IMR-90 (cell line): Measurements from ENCODE around the gene PDLIM5. TPM values are rescaled to one million over a fixed set of nuclear protein-coding genes. Genes with fewer than 3 reads are reported as not detected.

Experiments used
- ATAC-seq: fragments of 200-7000 bp; cut with Tn5 transposase; 2 replicates; pipeline ENCODE4 v1.9.1; 2020; ENCODE audit warnings: low read depth, mild to moderate bottlenecking, moderate library complexity
- BruUV-seq: library from RNA; stranded (reverse); fragments of 400-500 nt; replicated peaks from 2 replicates; lab custom pipeline; 2021; lab: Mats Ljungman, UMichigan
- CTCF ChIA-PET: fragments of 300-600 bp; formaldehyde crosslinking; extraction: SDS; loops from one replicate; lab custom pipeline; 2021; ENCODE audit warnings: antibody characterized with exemption; lab: Yijun Ruan, JAX
- POLR2A ChIA-PET: fragments of 300-600 bp; sonication (Branson Sonifier 250); formaldehyde crosslinking; loops from one replicate; lab custom pipeline; 2022; ENCODE audit warnings: antibody characterized with exemption; ENCODE audit not compliant: unreplicated experiment; lab: Charles Lee
- DNase-seq: peaks from one replicate; pipeline ENCODE4 v3.0.0; 2013
- H2AFZ ChIP-seq: replicated peaks from 2 replicates; pipeline ENCODE3; 2013; ENCODE audit warnings: low read length, mild to moderate bottlenecking; ENCODE audit not compliant: poor library complexity
- H2AK5ac ChIP-seq: 2 replicates; pipeline ENCODE4 v1.6.1; 2013; ENCODE audit warnings: low read depth, low read length, inconsistent platforms
- H2AK9ac ChIP-seq: replicated peaks from 2 replicates; pipeline ENCODE3; 2013; ENCODE audit warnings: mild to moderate bottlenecking, low read depth, low read length, moderate library complexity; ENCODE audit not compliant: poor library complexity
- H2BK120ac ChIP-seq: 2 replicates; pipeline ENCODE4 v1.6.1; 2013; ENCODE audit warnings: low read depth, low read length, inconsistent platforms
- H2BK15ac ChIP-seq: 3 replicates; pipeline ENCODE4 v1.6.1; 2013; ENCODE audit warnings: low read depth, low read length, inconsistent platforms
- H2BK20ac ChIP-seq: 2 replicates; pipeline ENCODE4 v1.6.1; 2013; ENCODE audit warnings: low read depth, mild to moderate bottlenecking, inconsistent platforms, low read length, moderate library complexity
- H2BK5ac ChIP-seq: 2 replicates; pipeline ENCODE4 v1.6.1; 2013; ENCODE audit warnings: mild to moderate bottlenecking, low read depth, low read length, inconsistent platforms; ENCODE audit not compliant: poor library complexity, severe bottlenecking
- H3K14ac ChIP-seq: replicated peaks from 2 replicates; pipeline ENCODE4 v1.6.1; 2013; ENCODE audit warnings: low read depth, low read length, inconsistent platforms
- H3K18ac ChIP-seq: 2 replicates; pipeline ENCODE4 v1.6.1; 2013; ENCODE audit warnings: low read depth, low read length, control low read depth
- H3K23ac ChIP-seq: 2 replicates; pipeline ENCODE4 v1.6.1; 2013; ENCODE audit warnings: low read depth, low read length, inconsistent platforms
- H3K27ac ChIP-seq: 2 replicates; pipeline ENCODE4 v1.5.1; 2013; ENCODE audit warnings: mild to moderate bottlenecking, control low read depth, low read length; ENCODE audit not compliant: insufficient read depth
- H3K27me3 ChIP-seq: 2 replicates; pipeline ENCODE4 v1.6.1; 2013; ENCODE audit warnings: low read length; ENCODE audit not compliant: control insufficient read depth, insufficient read depth
- H3K36me3 ChIP-seq: 2 replicates; pipeline ENCODE4 v1.6.1; 2013; ENCODE audit warnings: low read length, mixed read lengths; ENCODE audit not compliant: control insufficient read depth, insufficient read depth
- H3K4ac ChIP-seq: 2 replicates; pipeline ENCODE4 v1.6.1; 2013; ENCODE audit warnings: low read depth, low read length, inconsistent platforms
- H3K4me1 ChIP-seq: 2 replicates; pipeline ENCODE4 v1.6.1; 2013; ENCODE audit warnings: low read length, mixed read lengths; ENCODE audit not compliant: control insufficient read depth, insufficient read depth
- H3K4me2 ChIP-seq: 2 replicates; pipeline ENCODE4 v1.6.1; 2013; ENCODE audit warnings: low read depth, mild to moderate bottlenecking, control low read depth, low read length, moderate library complexity
- H3K4me3 ChIP-seq: 2 replicates; pipeline ENCODE4 v1.5.1; 2013; ENCODE audit warnings: low read depth, mild to moderate bottlenecking, control low read depth, low read length, moderate library complexity; ENCODE audit not compliant: insufficient read depth
- H3K56ac ChIP-seq: 2 replicates; pipeline ENCODE4 v1.6.1; 2013; ENCODE audit warnings: low read length, inconsistent platforms; ENCODE audit not compliant: insufficient read depth; ENCODE audit errors: extremely low read depth
- H3K79me1 ChIP-seq, 2 experiments: 2 replicates each; pipeline ENCODE4 v1.6.1; 2013; ENCODE audit warnings: low read length in 2 of 2, inconsistent platforms in 1 of 2, low read depth in 1 of 2
- H3K9ac ChIP-seq: 2 replicates; pipeline ENCODE4 v1.6.1; 2013; ENCODE audit warnings: low read depth, low read length, control low read depth
- H3K9me1 ChIP-seq: 2 replicates; pipeline ENCODE4 v1.6.1; 2013; ENCODE audit warnings: low read length, inconsistent platforms; ENCODE audit not compliant: insufficient read depth
- H3K9me3 ChIP-seq: 2 replicates; pipeline ENCODE4 v1.6.1; 2013; ENCODE audit warnings: low read length; ENCODE audit not compliant: control insufficient read depth, insufficient read depth
- H4K20me1 ChIP-seq: 2 replicates; pipeline ENCODE4 v1.6.1; 2013; ENCODE audit warnings: low read length, inconsistent platforms; ENCODE audit not compliant: insufficient read depth
- H4K5ac ChIP-seq: 2 replicates; pipeline ENCODE4 v1.6.1; 2013; ENCODE audit warnings: mild to moderate bottlenecking, low read depth, low read length, control low read depth
- H4K8ac ChIP-seq, 2 experiments: 2 replicates each; pipeline ENCODE4 v1.6.1; 2013; ENCODE audit warnings: low read depth in 2 of 2, low read length in 2 of 2, control low read depth in 1 of 2, inconsistent platforms in 1 of 2
- H4K91ac ChIP-seq: 2 replicates; pipeline ENCODE4 v1.6.1; 2013; ENCODE audit warnings: low read depth, low read length, inconsistent platforms; ENCODE audit not compliant: insufficient read depth
- BHLHE40 ChIP-seq: fragments of 150-350 bp; IDR thresholded peaks from 2 replicates; pipeline ENCODE4 v1.6.1; 2016; ENCODE audit warnings: mild to moderate bottlenecking, low read depth, low read length
- CEBPB ChIP-seq: IDR thresholded peaks from 2 replicates; pipeline ENCODE4 v1.6.1; 2012; ENCODE audit warnings: low read depth, low read length, improper control_type of control experiment
- CHD1 ChIP-seq: IDR thresholded peaks from 2 replicates; pipeline ENCODE4 v1.6.1; 2012; ENCODE audit warnings: low read depth, low read length, improper control_type of control experiment
- CTCF ChIP-seq: conservative IDR thresholded peaks from 2 replicates; pipeline ENCODE4 v1.5.1; 2012; ENCODE audit warnings: mild to moderate bottlenecking, low read depth, low read length, improper control_type of control experiment
- FOS ChIP-seq: fragments of 150-350 bp; IDR thresholded peaks from 2 replicates; pipeline ENCODE4 v1.6.1; 2016; ENCODE audit warnings: low read depth, low read length
- MAFK ChIP-seq: IDR thresholded peaks from 2 replicates; pipeline ENCODE4 v1.6.1; 2012; ENCODE audit warnings: low read depth, low read length, improper control_type of control experiment
- MAZ ChIP-seq: IDR thresholded peaks from 2 replicates; pipeline ENCODE4 v1.6.1; 2012; ENCODE audit warnings: low read depth, mild to moderate bottlenecking, low read length, improper control_type of control experiment, moderate library complexity, borderline replicate concordance
- MXI1 ChIP-seq: IDR thresholded peaks from 2 replicates; pipeline ENCODE4 v1.6.1; 2012; ENCODE audit warnings: low read depth, mild to moderate bottlenecking, low read length, moderate library complexity, borderline replicate concordance
- NFE2L2 ChIP-seq: fragments of 150-350 bp; IDR thresholded peaks from 2 replicates; pipeline ENCODE4 v1.6.1; 2016; ENCODE audit warnings: low read depth, mild to moderate bottlenecking, low read length
- POLR2A ChIP-seq: IDR thresholded peaks from 2 replicates; pipeline ENCODE4 v1.6.1; 2012; ENCODE audit warnings: mild to moderate bottlenecking, low read depth, low read length
- RAD21 ChIP-seq: IDR thresholded peaks from 2 replicates; pipeline ENCODE4 v1.6.1; 2012; ENCODE audit warnings: low read length, improper control_type of control experiment
- RCOR1 ChIP-seq: IDR thresholded peaks from 2 replicates; pipeline ENCODE4 v1.6.1; 2012; ENCODE audit warnings: mild to moderate bottlenecking, low read length, improper control_type of control experiment; ENCODE audit not compliant: insufficient replicate concordance
- RFX5 ChIP-seq: IDR thresholded peaks from 2 replicates; pipeline ENCODE4 v1.8.0; 2012; ENCODE audit warnings: low read depth, mild to moderate bottlenecking, low read length, moderate library complexity
- SMC3 ChIP-seq: fragments of 150-350 bp; IDR thresholded peaks from 2 replicates; pipeline ENCODE4 v1.6.1; 2016; ENCODE audit warnings: low read depth, mild to moderate bottlenecking, antibody characterized with exemption, low read length, moderate library complexity
- USF2 ChIP-seq: fragments of 150-350 bp; IDR thresholded peaks from 2 replicates; pipeline ENCODE4 v1.6.1; 2017; ENCODE audit warnings: mild to moderate bottlenecking, antibody characterized with exemption, low read length, low read depth
- WGBS, 2 experiments: methylation state at CpG; one replicate each; pipeline versions ENCODE4 v1.1.5 to v1.1.7; 2013; ENCODE audit warnings: missing lambda C conversion rate in 2 of 2; ENCODE audit not compliant: insufficient read length in 1 of 2; ENCODE audit errors: extremely low coverage in 2 of 2; 5-methylcytosine and 5-hydroxymethylcytosine counted together
- dilution Hi-C: fragments of 300-500 bp; cut with HindIII; formaldehyde crosslinking; loops from one replicate; pipeline ENCODE4 v1.14.3; 2018; ENCODE audit warnings: low sequenced_read_pairs; ENCODE audit not compliant: unreplicated experiment
- in situ Hi-C: fragments of 300-500 bp; cut with MboI; formaldehyde crosslinking; loops from 3 replicates; pipeline ENCODE4 v1.14.3; 2019; ENCODE audit warnings: low sequenced_read_pairs, inconsistent platforms, mixed read lengths
- intact Hi-C: fragments of 100-400 bp; cut with micrococcal nuclease; formaldehyde crosslinking; loops from 2 replicates; pipeline ENCODE4 v1.10.0; 2022
- polyA plus RNA-seq, 3 experiments: library from polyadenylated mRNA; depleted of rRNA; stranded (reverse); fragments of >200 nt; gene quantifications; 2 replicates each; pipeline ENCODE4 v1.2.3, GENCODE V29; 2012; ENCODE audit warnings: low replicate concordance in 1 of 3
- total RNA-seq: library from RNA; depleted of rRNA; stranded (reverse); fragments of >200 nt; gene quantifications from 2 replicates; pipeline ENCODE4 v1.2.3, GENCODE V29; 2012
- TF ChIP-seq, protein P1 (sequence below): fragments of 150-350 bp; IDR thresholded peaks from 2 replicates; pipeline ENCODE4 v1.6.1; 2016; ENCODE audit warnings: low read depth, mild to moderate bottlenecking, low read length, moderate library complexity, borderline replicate concordance

The PDLIM5 gene
- total and polyA plus RNA-seq, 2 of the 4 experiments (the other 2 are of a cell fraction), result 96.5 to 188 TPM

DNA sequence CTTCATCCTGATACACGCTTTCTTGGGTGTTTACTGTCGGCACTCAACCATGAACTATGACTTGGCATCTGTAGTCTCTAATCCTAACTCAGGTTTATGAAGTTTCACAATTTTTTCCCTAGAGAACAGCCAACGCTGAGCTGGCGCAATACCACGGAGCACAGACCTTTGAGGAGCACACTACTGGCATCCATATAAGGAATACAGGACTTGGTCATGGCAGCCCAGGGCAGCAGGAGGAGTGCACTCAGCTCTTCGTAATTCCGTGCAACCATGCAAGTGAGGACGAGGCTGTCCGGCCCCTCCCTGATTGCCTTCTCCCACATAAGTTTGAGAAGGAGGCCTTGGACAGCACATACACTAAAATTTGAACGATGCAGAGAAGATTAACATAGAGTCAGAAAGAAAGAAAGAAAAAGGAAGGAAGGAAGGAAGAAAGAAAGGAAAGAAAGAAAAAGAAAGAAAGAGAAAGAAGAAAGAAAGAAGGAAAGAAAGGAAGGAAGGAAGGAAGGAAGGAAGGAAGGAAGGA lies 41.0 kb upstream of the PDLIM5 start:
- no peaks in the 10 kb centered on the region for H4K20me1 ChIP-seq
- no peak overlapping the region for H2AFZ ChIP-seq
- H4K91ac ChIP-seq, result no peak overlapping the region
- H3K4ac ChIP-seq, result no peak overlapping the region
- H3K9ac ChIP-seq, result no peak overlapping the region
- H2BK5ac ChIP-seq, result no peak overlapping the region
- peak overlapping the region; percentile 14; the same call in 1 of the 2 replicates for H2BK120ac ChIP-seq
- H3K36me3 ChIP-seq, result no peaks in the 10 kb centered on the region
- peaks cover 5% of the 10 kb centered on the region; the same call in 1 of the 2 replicates for H3K4me1 ChIP-seq
- H3K9me1 ChIP-seq, result no peaks in the 10 kb centered on the region; the same call in 1 of the 2 replicates
- DNase-seq, result no peak
- no peak overlapping the region for H3K56ac ChIP-seq
- dilution Hi-C loops, result no loop called here
- H3K14ac ChIP-seq, result 0 out of 2 replicates have a peak overlapping the region, but pooled peaks have one; percentile 17
- no peak overlapping the region for H3K18ac ChIP-seq
- H4K8ac ChIP-seq, result no peak overlapping the region
- ATAC-seq, result no peak
- 84% methylated on average over 2 of the region's 10 CpGs; no CpG with 5 or more reads in 1 of the 2 experiments for WGBS, 2 experiments
- in situ Hi-C loops, result loop anchor here (25.0 kb wide), 1 partner anchor 702 kb away; no protein-coding TSS in a partner anchor
- intact Hi-C loops, result no loop called here
- no peak overlapping the region for H4K5ac ChIP-seq
- H3K4me3 ChIP-seq, result no peak overlapping the region
- 0 out of 3 replicates have a peak overlapping the region, but pooled peaks have one; percentile 30 for H2BK15ac ChIP-seq
- CTCF ChIA-PET, result interaction anchor here (1.3 kb wide), 1 partner anchor 25 kb away, joined by 3 read pairs; no protein-coding TSS in a partner anchor
- no peaks in the 10 kb centered on the region for H3K27me3 ChIP-seq
- H3K79me1 ChIP-seq, result no peaks in the 10 kb centered on the region
- BruUV-seq, result no TSS peak
- no peak overlapping the region for H2AK5ac ChIP-seq
- H3K23ac ChIP-seq, result no peak overlapping the region
- H2AK9ac ChIP-seq, result no peak overlapping the region
- no peaks in the 10 kb centered on the region for H3K9me3 ChIP-seq
- H3K27ac ChIP-seq, result no peak overlapping the region
- H3K4me2 ChIP-seq, result no peak overlapping the region
- POLR2A ChIA-PET, result no interaction called here
- 0 out of 2 replicates have a peak overlapping the region, but pooled peaks have one; percentile 5 for H2BK20ac ChIP-seq
- no peak for TF ChIP-seq CHD1
- TF ChIP-seq MXI1, result no peak
- TF ChIP-seq USF2, result no peak
- TF ChIP-seq RCOR1, result no peak
- TF ChIP-seq NFE2L2, result no peak
- TF ChIP-seq RFX5, result no peak
- no peak for TF ChIP-seq RAD21
- TF ChIP-seq, protein P1, sequence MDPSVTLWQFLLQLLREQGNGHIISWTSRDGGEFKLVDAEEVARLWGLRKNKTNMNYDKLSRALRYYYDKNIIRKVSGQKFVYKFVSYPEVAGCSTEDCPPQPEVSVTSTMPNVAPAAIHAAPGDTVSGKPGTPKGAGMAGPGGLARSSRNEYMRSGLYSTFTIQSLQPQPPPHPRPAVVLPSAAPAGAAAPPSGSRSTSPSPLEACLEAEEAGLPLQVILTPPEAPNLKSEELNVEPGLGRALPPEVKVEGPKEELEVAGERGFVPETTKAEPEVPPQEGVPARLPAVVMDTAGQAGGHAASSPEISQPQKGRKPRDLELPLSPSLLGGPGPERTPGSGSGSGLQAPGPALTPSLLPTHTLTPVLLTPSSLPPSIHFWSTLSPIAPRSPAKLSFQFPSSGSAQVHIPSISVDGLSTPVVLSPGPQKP, result no peak
- TF ChIP-seq CEBPB, result no peak
- TF ChIP-seq FOS, result no peak
- no peak for TF ChIP-seq POLR2A
- no peak for TF ChIP-seq MAZ
- TF ChIP-seq BHLHE40, result no peak
- no peak for TF ChIP-seq SMC3
- no peak for TF ChIP-seq MAFK
- TF ChIP-seq CTCF, result no peak
